Measurements from ENCODE around the gene OR4K15. TPM values are rescaled to one million over a fixed set of nuclear protein-coding genes. Genes with fewer than 3 reads are reported as not detected.

OR4K15 gene
- polyA plus RNA-seq, 2 donors = not detected

DNA sequence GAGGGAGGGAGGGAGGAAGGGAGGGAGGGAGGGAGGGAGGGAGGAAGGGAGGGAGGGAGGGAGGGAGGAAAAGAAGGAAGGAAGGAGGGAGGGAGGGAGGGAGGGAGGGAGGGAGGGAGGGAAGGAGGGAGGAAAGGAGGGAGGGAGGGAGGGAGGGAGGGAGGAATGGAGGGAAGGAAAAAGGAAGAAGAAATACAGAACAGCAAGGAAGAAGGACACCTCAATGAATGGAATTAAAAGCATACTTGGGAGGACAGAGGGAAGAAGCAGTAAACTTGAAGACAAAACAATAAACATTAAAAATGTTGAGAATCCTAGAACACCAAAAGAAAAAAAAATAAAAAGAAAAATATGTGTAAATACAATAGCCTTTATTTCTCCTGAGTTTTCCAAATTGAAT, 32.8 kb downstream of the OR4K15 start:
- Histone ChIP-seq H3K27ac (ENCODE audit: low read depth in 2 of 2, low read length in 1 of 2) (no peak overlapping the region), H3K4me1 (ENCODE audit: control insufficient read depth in 2 of 2, insufficient read depth in 2 of 2, low read length in 1 of 2) (no peaks in the 10 kb centered on the region), H3K4me3 (ENCODE audit: low read depth in 1 of 2, low read length in 2 of 2) (no peak overlapping the region), H3K36me3 (ENCODE audit: control insufficient read depth in 2 of 2, insufficient read depth in 2 of 2, low read length in 1 of 2) (no peaks in the 10 kb centered on the region), H3K27me3 (ENCODE audit: control insufficient read depth in 1 of 2, insufficient read depth in 2 of 2, low read length in 2 of 2) (no peaks in the 10 kb centered on the region), H3K9me3 (ENCODE audit: control insufficient read depth in 2 of 2, insufficient read depth in 1 of 2, low read depth in 1 of 2, low read length in 1 of 2) (no peaks in the 10 kb centered on the region)

DNA sequence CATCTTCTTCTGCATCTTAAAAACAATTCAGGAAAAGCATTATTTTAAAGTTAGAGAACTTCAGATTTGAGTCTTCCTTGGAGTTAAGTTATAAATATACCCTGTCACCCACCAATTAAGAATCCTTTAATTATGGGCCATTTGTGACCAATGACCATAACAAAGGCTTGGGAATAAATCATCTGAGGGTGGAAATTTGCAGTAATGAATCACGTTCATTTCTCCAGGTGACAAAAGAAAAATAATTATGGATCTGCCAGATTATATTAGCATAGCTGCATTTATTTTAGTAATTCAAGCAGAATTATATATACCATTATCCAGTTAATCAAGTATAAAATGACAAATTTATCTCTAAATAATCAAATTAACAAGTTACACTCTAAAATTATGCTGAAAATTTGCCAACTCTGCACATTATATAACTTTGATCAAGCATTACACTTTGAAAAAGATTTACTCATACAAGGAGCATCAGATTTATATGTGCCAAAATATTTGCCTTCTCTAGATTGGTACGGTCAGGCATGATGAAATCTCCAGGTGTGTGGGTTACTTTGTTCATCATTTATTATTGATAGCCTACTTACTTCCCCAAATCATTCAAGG, 44.0 kb downstream of the OR4K15 start, which contains the start of gene OR4K14:
Gene OR4K14, minus strand, starts transcription at position 51 of the 609 bp plus-strand sequence. CDS start 4,114 bp downstream, outside the sequence.
- WGBS, 2 donors = 72 to 73% methylated on average over 2 of the region's 2 CpGs
- H3K4me3 ChIP-seq (ENCODE audit: low read depth in 1 of 2, low read length in 2 of 2) = no peak within 1 kb of the TSS
- H3K4me1 ChIP-seq (ENCODE audit: control insufficient read depth in 2 of 2, insufficient read depth in 2 of 2, low read length in 1 of 2) = no peaks in the 10 kb centered on the region
- H3K27ac ChIP-seq (ENCODE audit: low read depth in 2 of 2, low read length in 1 of 2) = no peak within 1 kb of the TSS
- peaks cover under 1 to 5% of the 10 kb centered on the region in 2 donors for H3K9me3 ChIP-seq (ENCODE audit: control insufficient read depth in 2 of 2, insufficient read depth in 1 of 2, low read depth in 1 of 2, low read length in 1 of 2)
- no peaks in the 10 kb centered on the region for H3K27me3 ChIP-seq (ENCODE audit: control insufficient read depth in 1 of 2, insufficient read depth in 2 of 2, low read length in 2 of 2)
- no peaks in the 10 kb centered on the region for H3K36me3 ChIP-seq (ENCODE audit: control insufficient read depth in 2 of 2, insufficient read depth in 2 of 2, low read length in 1 of 2)

Other genes with a start within 250 kb of the OR4K15 start
- not detected for gene OR4Q3, start 232.0 kb upstream of the OR4K15 start, polyA plus RNA-seq
- not detected for gene OR4M1, start 202.1 kb upstream of the OR4K15 start, polyA plus RNA-seq
- gene OR4N2, start 171.8 kb upstream of the OR4K15 start, polyA plus RNA-seq = not detected
- gene OR4K2, start 100.4 kb upstream of the OR4K15 start, polyA plus RNA-seq = not detected
- gene OR4K5, start 55.0 kb upstream of the OR4K15 start, polyA plus RNA-seq = not detected
- gene OR4K1, start 44.7 kb upstream of the OR4K15 start, polyA plus RNA-seq = not detected
- gene OR4Q2, start 26.6 kb downstream of the OR4K15 start, polyA plus RNA-seq = not detected
- not detected for gene OR4K14, start 43.7 kb downstream of the OR4K15 start, polyA plus RNA-seq
- gene OR4K13, start 60.4 kb downstream of the OR4K15 start, polyA plus RNA-seq = not detected
- gene OR4L1, start 84.5 kb downstream of the OR4K15 start, polyA plus RNA-seq = not detected
- not detected for gene OR4K17, start 135.1 kb downstream of the OR4K15 start, polyA plus RNA-seq
- not detected for gene OR4N5, start 163.2 kb downstream of the OR4K15 start, polyA plus RNA-seq
- not detected for gene OR11G2, start 215.3 kb downstream of the OR4K15 start, polyA plus RNA-seq
- gene OR11H6, start 248.1 kb downstream of the OR4K15 start, polyA plus RNA-seq = not detected

Data from esophagus (tissue), 2 donors.